Progenitor cell of endocrine pancreas (in vitro differentiated cells): Measurements from ENCODE around the gene IL5RA. TPM values are rescaled to one million over a fixed set of nuclear protein-coding genes. Genes with fewer than 3 reads are reported as not detected.

Experiments
- DNase-seq: peaks from one replicate; pipeline ENCODE4 v3.0.0; 2021; ENCODE audit warnings: low spot score; ENCODE audit not compliant: unreplicated experiment
- H3K27ac Mint-ChIP-seq: 2 replicates; pipeline ENCODE4 v1.8.0; 2021; ENCODE audit warnings: mild to moderate bottlenecking, moderate library complexity, mixed read lengths
- H3K27me3 Mint-ChIP-seq: 2 replicates; pipeline ENCODE4 v1.8.0; 2021; ENCODE audit warnings: mixed read lengths
- H3K36me3 Mint-ChIP-seq: 2 replicates; pipeline ENCODE4 v1.8.0; 2022; ENCODE audit warnings: mixed read lengths; ENCODE audit not compliant: insufficient read depth
- H3K4me1 Mint-ChIP-seq: 2 replicates; pipeline ENCODE4 v1.8.0; 2021; ENCODE audit warnings: low read depth, mixed read lengths
- H3K4me3 Mint-ChIP-seq: 2 replicates; pipeline ENCODE4 v1.8.0; 2021; ENCODE audit warnings: low read depth, mild to moderate bottlenecking, moderate library complexity, mixed read lengths
- H3K9me3 Mint-ChIP-seq: 2 replicates; pipeline ENCODE4 v1.8.0; 2021; ENCODE audit warnings: low read depth, mixed read lengths
- total RNA-seq: library from RNA; stranded (reverse); gene quantifications from 2 replicates; pipeline ENCODE4 v1.2.1, GENCODE V29; 2021
- TF ChIP-seq, protein P1 (sequence below): fragments of 200-600 bp; sonication (generic); IDR thresholded peaks from one replicate; pipeline ENCODE4 v1.5.0; 2021; ENCODE audit warnings: antibody characterized with exemption, mild to moderate bottlenecking; ENCODE audit not compliant: unreplicated experiment

IL5RA gene
- total RNA-seq, 1 donor from 2014 or later: not detected

DNA sequence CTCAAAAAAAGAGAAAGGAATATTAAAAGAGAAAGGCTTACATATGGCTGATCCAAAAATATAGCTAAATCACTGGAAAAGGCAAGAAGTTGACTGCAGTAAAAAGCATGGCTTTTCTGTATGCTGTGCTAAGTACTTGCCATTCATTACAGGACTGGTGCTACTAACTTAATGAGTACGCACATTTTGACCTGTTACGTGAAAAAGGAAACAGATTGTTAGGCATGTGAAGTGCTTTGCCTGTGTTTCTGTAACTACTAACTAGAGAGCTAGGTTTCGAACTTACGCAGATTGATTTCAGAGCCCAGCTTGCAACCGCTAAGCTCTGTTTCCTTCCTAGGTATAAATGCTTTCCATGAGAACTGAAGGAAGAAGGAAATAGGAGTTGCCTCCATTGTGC is 19.4 kb upstream of the IL5RA start:
- no peaks in the 10 kb centered on the region for H3K27me3 Mint-ChIP-seq
- peaks cover 16% of the 10 kb centered on the region for H3K36me3 Mint-ChIP-seq
- H3K4me3 Mint-ChIP-seq: no peak overlapping the region
- H3K27ac Mint-ChIP-seq: no peak overlapping the region
- TF ChIP-seq, protein P1, sequence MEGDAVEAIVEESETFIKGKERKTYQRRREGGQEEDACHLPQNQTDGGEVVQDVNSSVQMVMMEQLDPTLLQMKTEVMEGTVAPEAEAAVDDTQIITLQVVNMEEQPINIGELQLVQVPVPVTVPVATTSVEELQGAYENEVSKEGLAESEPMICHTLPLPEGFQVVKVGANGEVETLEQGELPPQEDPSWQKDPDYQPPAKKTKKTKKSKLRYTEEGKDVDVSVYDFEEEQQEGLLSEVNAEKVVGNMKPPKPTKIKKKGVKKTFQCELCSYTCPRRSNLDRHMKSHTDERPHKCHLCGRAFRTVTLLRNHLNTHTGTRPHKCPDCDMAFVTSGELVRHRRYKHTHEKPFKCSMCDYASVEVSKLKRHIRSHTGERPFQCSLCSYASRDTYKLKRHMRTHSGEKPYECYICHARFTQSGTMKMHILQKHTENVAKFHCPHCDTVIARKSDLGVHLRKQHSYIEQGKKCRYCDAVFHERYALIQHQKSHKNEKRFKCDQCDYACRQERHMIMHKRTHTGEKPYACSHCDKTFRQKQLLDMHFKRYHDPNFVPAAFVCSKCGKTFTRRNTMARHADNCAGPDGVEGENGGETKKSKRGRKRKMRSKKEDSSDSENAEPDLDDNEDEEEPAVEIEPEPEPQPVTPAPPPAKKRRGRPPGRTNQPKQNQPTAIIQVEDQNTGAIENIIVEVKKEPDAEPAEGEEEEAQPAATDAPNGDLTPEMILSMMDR: no peak
- no peaks in the 10 kb centered on the region for H3K9me3 Mint-ChIP-seq
- H3K4me1 Mint-ChIP-seq: peaks cover 14% of the 10 kb centered on the region
- no peak for DNase-seq

DNA sequence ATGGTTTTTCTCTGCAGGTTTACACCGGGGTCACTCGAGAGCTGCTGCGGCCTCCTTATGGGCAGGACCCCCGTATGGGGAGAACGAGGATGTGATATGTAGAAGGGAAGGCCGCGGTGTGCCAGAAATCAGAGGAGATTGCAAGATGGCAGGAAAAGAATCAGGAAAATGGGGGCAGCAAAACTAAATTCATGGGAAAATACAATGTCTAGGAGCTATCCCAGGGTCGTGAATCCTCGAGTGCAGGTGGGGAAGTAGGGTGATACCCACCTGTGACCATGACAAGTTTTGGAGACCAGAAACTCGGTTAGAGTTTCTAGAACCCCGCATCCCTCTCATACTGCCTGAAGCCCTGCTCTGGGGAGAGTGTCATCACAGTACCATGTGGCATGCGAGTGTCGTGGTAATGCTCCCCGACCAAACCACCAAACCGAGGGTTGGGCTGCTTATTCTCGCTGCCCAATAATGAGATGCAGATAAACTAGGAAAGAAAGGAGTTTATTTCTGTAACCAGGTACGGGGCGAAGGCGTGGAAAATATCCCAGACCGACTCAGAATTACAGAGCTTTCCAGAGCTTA is 17.3 kb upstream of the IL5RA start:
- Mint-ChIP-seq H3K4me1 (peaks cover 14% of the 10 kb centered on the region), H3K27me3 (no peaks in the 10 kb centered on the region), H3K9me3 (no peaks in the 10 kb centered on the region), H3K4me3 (peak overlapping the region; percentile 96), H3K27ac (peak overlapping the region; percentile 98), H3K36me3 (peaks cover 11% of the 10 kb centered on the region)
- DNase-seq: no peak
- TF ChIP-seq, protein P1: no peak

DNA sequence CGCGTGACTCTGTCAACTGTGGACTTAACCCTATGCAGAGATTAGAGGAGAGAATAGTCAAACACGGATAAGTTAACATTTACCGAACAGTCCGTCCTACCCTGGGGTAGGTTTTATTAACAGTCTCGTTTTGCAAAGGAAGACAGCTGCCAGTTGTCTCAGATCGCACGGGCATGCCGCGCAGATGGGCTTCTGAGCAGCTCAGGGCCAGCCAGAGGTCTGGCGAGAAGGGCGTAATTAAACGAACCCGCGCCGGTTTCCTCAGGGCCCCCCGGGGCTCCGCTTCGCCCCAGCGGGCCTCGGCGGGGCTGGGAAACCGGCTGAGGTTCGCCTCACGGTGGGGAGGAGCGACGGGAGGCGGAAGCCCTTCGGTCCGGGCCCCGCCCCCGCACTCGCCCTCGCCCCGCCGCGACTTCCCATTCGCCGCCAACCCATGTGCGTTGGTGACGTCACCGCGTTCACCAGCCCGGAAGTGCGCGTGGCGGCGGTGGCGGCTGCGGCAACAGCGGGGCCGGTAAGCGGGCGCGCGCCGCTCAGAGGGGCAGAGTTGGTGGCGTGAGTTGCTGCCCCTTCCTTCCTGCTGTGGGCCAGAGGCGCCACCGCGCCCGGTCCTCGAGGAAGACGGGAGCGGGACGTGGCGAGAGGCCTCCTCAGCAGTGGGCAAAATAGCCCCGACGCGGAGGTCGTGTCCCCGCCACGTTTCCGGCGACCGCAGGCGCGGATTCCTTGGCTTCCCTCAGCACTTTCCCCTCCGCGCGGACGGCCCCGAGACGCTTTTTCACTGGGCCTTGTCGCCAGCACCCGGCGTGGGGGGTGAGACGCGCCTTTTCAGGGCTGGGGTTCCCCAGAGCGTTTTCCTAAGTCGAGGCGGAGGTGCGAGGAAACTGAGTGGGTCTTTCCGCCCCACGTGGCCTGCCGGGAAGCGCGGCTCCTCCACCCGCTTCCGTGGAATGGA is 16.6 kb upstream of the IL5RA start, which contains the start of gene TRNT1:
Gene TRNT1, plus strand, starts transcription at position 464 of the 955 bp plus-strand sequence. CDS start 2,101 bp downstream, outside the sequence.
- peak within 1 kb of the TSS; percentile 96 for H3K4me3 Mint-ChIP-seq
- no peaks in the 10 kb centered on the region for H3K27me3 Mint-ChIP-seq
- peaks cover 11% of the 10 kb centered on the region for H3K36me3 Mint-ChIP-seq
- H3K27ac Mint-ChIP-seq: peak within 1 kb of the TSS; percentile 98
- H3K4me1 Mint-ChIP-seq: peaks cover 14% of the 10 kb centered on the region
- no peaks in the 10 kb centered on the region for H3K9me3 Mint-ChIP-seq
- DNase-seq: peak; percentile 90
- TF ChIP-seq, protein P1: no peak

- Mint-ChIP-seq H3K4me1 (peaks cover 14% of the 10 kb centered on the region), H3K36me3 (peaks cover 7% of the 10 kb centered on the region), H3K27me3 (no peaks in the 10 kb centered on the region), H3K9me3 (no peaks in the 10 kb centered on the region), H3K27ac (peak overlapping the region; percentile 98), H3K4me3 (peak overlapping the region; percentile 96)
- DNase-seq: no peak
- TF ChIP-seq, protein P1: no peak
Observed at GRCh38 chr3:3125977-3126376, 15.8 kb upstream of the IL5RA start.

- no peak for DNase-seq
- H3K27me3 Mint-ChIP-seq: peaks cover 4% of the 10 kb centered on the region
- no peaks in the 10 kb centered on the region for H3K36me3 Mint-ChIP-seq
- no peaks in the 10 kb centered on the region for H3K4me1 Mint-ChIP-seq
- TF ChIP-seq, protein P1: no peak
- no peaks in the 10 kb centered on the region for H3K9me3 Mint-ChIP-seq
- H3K27ac Mint-ChIP-seq: no peak overlapping the region
- H3K4me3 Mint-ChIP-seq: no peak overlapping the region
Observed at GRCh38 chr3:3119393-3119851, 9.2 kb upstream of the IL5RA start.
